SK-N-SH (cell line): ENCODE data around the gene TXNRD1. TPM values are rescaled to one million over a fixed set of nuclear protein-coding genes. Genes with fewer than 3 reads are reported as not detected.

Source experiments
- CTCF ChIA-PET: fragments of 300-600, 350-600 bp; formaldehyde crosslinking; extraction: SDS; loops from one replicate; lab custom pipeline; 2021; lab: Yijun Ruan, JAX
- POLR2A ChIA-PET: fragments of 350-600 bp; sonication (Branson Sonifier 250); formaldehyde crosslinking; extraction: SDS; loops from one replicate; lab custom pipeline; 2020; ENCODE audit warnings: antibody characterized with exemption, inconsistent platforms; lab: Yijun Ruan, JAX
- DNase-seq: peaks from one replicate; pipeline ENCODE4 v3.0.0; 2012
- H2AFZ ChIP-seq: fragments of 200-600 bp; sonication (generic); 2 replicates; pipeline ENCODE4 v1.8.1; 2016; ENCODE audit warnings: antibody characterized with exemption, mild to moderate bottlenecking, low read depth
- H3F3A ChIP-seq: fragments of 200-600 bp; sonication (generic); replicated peaks from 2 replicates; pipeline ENCODE3; 2016; ENCODE audit warnings: antibody characterized with exemption, mild to moderate bottlenecking; ENCODE audit not compliant: insufficient read depth
- H3K27ac ChIP-seq, 2 experiments: fragments of 200-500 bp in 1 of 2; fragments of 200-600 bp in 1 of 2; sonication (Bioruptor generic) in 1 of 2; sonication (generic), shearing (Covaris generic) in 1 of 2; 2 replicates each; pipeline versions ENCODE4 v1.5.1 to v1.6.1; 2014 to 2016; ENCODE audit warnings: low read depth in 2 of 2, inconsistent platforms in 1 of 2, low read length in 1 of 2, mild to moderate bottlenecking in 1 of 2, mixed read lengths in 1 of 2
- H3K27me3 ChIP-seq: fragments of 200-600 bp; sonication (generic), shearing (Covaris generic); 2 replicates; pipeline ENCODE4 v1.6.1; 2016; ENCODE audit warnings: mixed run types; ENCODE audit not compliant: insufficient read depth
- H3K36me3 ChIP-seq, 2 experiments: fragments of 200-500 bp in 1 of 2; fragments of 200-600 bp in 1 of 2; sonication (Bioruptor generic) in 1 of 2; sonication (generic) in 1 of 2; replicated peaks in 1 of 2; 2 replicates each; pipeline versions ENCODE3 to v1.5.1; 2014 to 2016; ENCODE audit warnings: low read length in 1 of 2, mild to moderate bottlenecking in 1 of 2; ENCODE audit not compliant: insufficient read depth in 2 of 2, control insufficient read depth in 1 of 2
- H3K4me1 ChIP-seq, 2 experiments: fragments of 200-500 bp in 1 of 2; fragments of 200-600 bp in 1 of 2; sonication (Bioruptor generic) in 1 of 2; sonication (generic), shearing (Covaris generic) in 1 of 2; 2 replicates each; pipeline versions ENCODE4 v1.5.1 to v1.6.1; 2014 to 2016; ENCODE audit warnings: low read depth in 1 of 2, low read length in 1 of 2, mixed run types in 1 of 2; ENCODE audit not compliant: insufficient read depth in 2 of 2, control insufficient read depth in 1 of 2
- H3K4me2 ChIP-seq: fragments of 200-600 bp; sonication (generic), shearing (Covaris generic); 2 replicates; pipeline ENCODE4 v1.6.1; 2017; ENCODE audit warnings: mixed run types
- H3K4me3 ChIP-seq, 2 experiments: fragments of 200-500 bp in 1 of 2; fragments of 200-600 bp in 1 of 2; sonication (Bioruptor generic) in 1 of 2; sonication (generic), shearing (Covaris generic) in 1 of 2; 2 replicates each; pipeline versions ENCODE4 v1.5.1 to v1.8.1; 2014 to 2016; ENCODE audit warnings: low read depth in 2 of 2, inconsistent platforms in 1 of 2, low read length in 1 of 2, mild to moderate bottlenecking in 1 of 2, mixed read lengths in 1 of 2, moderate library complexity in 1 of 2
- H3K79me2 ChIP-seq: fragments of 200-600 bp; sonication (generic); 2 replicates; pipeline ENCODE4 v1.8.1; 2017; ENCODE audit warnings: mild to moderate bottlenecking; ENCODE audit not compliant: insufficient read depth
- H3K9ac ChIP-seq: fragments of 200-600 bp; sonication (generic); 2 replicates; pipeline ENCODE4 v1.6.1; 2017; ENCODE audit warnings: mixed run types
- H3K9me2 ChIP-seq: fragments of 200-600 bp; sonication (generic); 2 replicates; pipeline ENCODE4 v1.6.1; 2017; ENCODE audit warnings: mixed run types
- H3K9me3 ChIP-seq: fragments of 200-600 bp; sonication (generic); 2 replicates; pipeline ENCODE4 v1.6.1; 2017; ENCODE audit warnings: mixed run types, mild to moderate bottlenecking, moderate library complexity
- H4K20me1 ChIP-seq: fragments of 200-600 bp; sonication (generic); 2 replicates; pipeline ENCODE4 v1.6.1; 2017; ENCODE audit warnings: mild to moderate bottlenecking, mixed run types; ENCODE audit not compliant: insufficient read depth
- EP300 ChIP-seq, 2 experiments: IDR thresholded peaks; 2 replicates each; pipeline versions ENCODE4 v1.4.0 to v1.6.1; 2012; ENCODE audit warnings: borderline replicate concordance in 1 of 2, low read depth in 1 of 2, low read length in 1 of 2
- FOXJ3 ChIP-seq: sonication (generic); formaldehyde crosslinking; IDR thresholded peaks from 2 replicates; pipeline ENCODE4 v1.5.1; 2020; ENCODE audit warnings: mild to moderate bottlenecking, missing genetic modification reagents
- GABPA ChIP-seq: IDR thresholded peaks from 2 replicates; pipeline ENCODE4 v1.4.0; 2012; ENCODE audit warnings: low read depth, mild to moderate bottlenecking
- TAF1 ChIP-seq: IDR thresholded peaks from 2 replicates; pipeline ENCODE4 v1.6.1; 2012; ENCODE audit warnings: low read depth, mild to moderate bottlenecking, low read length, moderate library complexity, borderline replicate concordance
- TCF12 ChIP-seq: IDR thresholded peaks from 2 replicates; pipeline ENCODE4 v1.4.0; 2012
- TEAD4 ChIP-seq: IDR thresholded peaks from 2 replicates; pipeline ENCODE4 v1.4.0; 2012; ENCODE audit warnings: mild to moderate bottlenecking, borderline replicate concordance; ENCODE audit not compliant: insufficient read depth
- YY1 ChIP-seq: IDR thresholded peaks from 2 replicates; pipeline ENCODE4 v1.4.0; 2012; ENCODE audit warnings: low read depth, mild to moderate bottlenecking
- WGBS: methylation state at CpG from one replicate; pipeline ENCODE4 v1.1.6; 2017; ENCODE audit warnings: low lambda C conversion rate; 5-methylcytosine and 5-hydroxymethylcytosine counted together
- polyA plus RNA-seq, 3 experiments: library from polyadenylated mRNA; depleted of rRNA; stranded (reverse); fragments of >200 nt; gene quantifications; 2 replicates each; pipeline ENCODE4 v1.2.3, GENCODE V29; 2012
- TF ChIP-seq, protein P1 (sequence below): fragments of 150-350 bp; IDR thresholded peaks from 2 replicates; pipeline ENCODE4 v1.6.1; 2017; ENCODE audit warnings: antibody characterized with exemption, low read length, low read depth, borderline replicate concordance
- TF ChIP-seq, protein P2 (sequence below): fragments of 150-350 bp; IDR thresholded peaks from 2 replicates; pipeline ENCODE4 v1.6.1; 2016; ENCODE audit warnings: mild to moderate bottlenecking, low read depth, low read length

The TXNRD1 gene
- polyA plus RNA-seq, 1 of the 3 experiments (the other 2 are of a cell fraction), result 143 TPM

- H3K27ac ChIP-seq, result no peak overlapping the region
- no peaks in the 10 kb centered on the region for H3K9me2 ChIP-seq
- ChIA-PET CTCF (interaction anchor here (0.5 to 1.4 kb wide), 3 partner anchors 12 to 399 kb away, joined by 3 read pairs; no protein-coding TSS in a partner anchor), POLR2A (no interaction called here)
- H3K36me3 ChIP-seq, result peaks cover 73 to 75% of the 10 kb centered on the region in 2 experiments
- no peaks in the 10 kb centered on the region for H3K9me3 ChIP-seq
- H3K9ac ChIP-seq, result no peak overlapping the region
- H3K4me2 ChIP-seq, result no peak overlapping the region
- TF ChIP-seq TEAD4, result no peak
- no peak for TF ChIP-seq TAF1
- TF ChIP-seq TCF12, result no peak
- H3K79me2 ChIP-seq, result peaks cover 58% of the 10 kb centered on the region
- no peak overlapping the region for H2AFZ ChIP-seq
- H3K4me1 ChIP-seq, result no peaks in the 10 kb centered on the region
- no peaks in the 10 kb centered on the region for H3K27me3 ChIP-seq
- 100% methylated on average over 1 of the region's 1 CpG for WGBS
- no peak overlapping the region for H3K4me3 ChIP-seq
- no peaks in the 10 kb centered on the region; the same call in 1 of the 2 replicates for H4K20me1 ChIP-seq
- peaks cover 27% of the 10 kb centered on the region for H3F3A ChIP-seq
- no peak for DNase-seq
These were observed 103.4 kb downstream of the TXNRD1 start for GRCh38 chr12:104319028-104319427.

DNA sequence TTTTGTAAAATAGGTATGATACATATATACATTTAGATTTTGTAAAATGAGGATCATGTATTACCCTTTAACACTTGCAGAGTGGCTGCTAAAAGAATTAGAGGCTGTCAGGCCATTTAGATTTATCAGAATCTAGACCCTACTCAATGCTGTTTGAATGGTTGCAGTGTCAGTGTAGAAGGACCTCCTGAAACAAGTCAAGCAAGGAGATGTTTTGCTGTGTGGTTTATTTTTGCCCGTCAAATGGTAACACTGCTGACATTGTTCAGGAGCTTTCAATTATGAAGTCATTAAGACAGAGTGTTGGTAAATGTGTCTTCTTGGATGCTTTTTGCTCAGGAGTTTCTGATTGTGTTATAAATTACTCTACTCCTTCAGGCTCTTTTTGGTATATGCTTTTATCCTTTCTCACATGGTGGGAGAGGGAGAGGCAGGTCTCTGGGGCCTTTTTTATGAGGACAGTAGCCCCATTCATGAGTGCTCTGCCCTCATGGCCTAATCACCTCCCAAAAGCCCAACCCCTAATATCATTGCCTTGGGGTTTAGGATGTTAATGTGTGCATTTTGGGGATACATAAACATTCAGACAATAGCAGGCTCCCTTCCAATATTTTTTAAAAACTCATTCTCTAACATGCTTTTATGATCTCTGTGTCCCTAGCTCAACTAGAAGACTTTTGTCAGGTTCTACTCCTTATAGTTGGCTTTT lies 104.5 kb downstream of the TXNRD1 start:
- Histone ChIP-seq H3K9me3 (no peaks in the 10 kb centered on the region), H3F3A (peaks cover 32% of the 10 kb centered on the region), H3K4me3 (no peak overlapping the region), H3K79me2 (peaks cover 52% of the 10 kb centered on the region), H3K4me1 (no peaks in the 10 kb centered on the region), H3K9ac (no peak overlapping the region), H3K27me3 (no peaks in the 10 kb centered on the region), H3K4me2 (no peak overlapping the region), H3K27ac (no peak overlapping the region; a peak in 1 of 4 replicates), H2AFZ (no peak overlapping the region), H3K9me2 (no peaks in the 10 kb centered on the region), H4K20me1 (no peaks in the 10 kb centered on the region; the same call in 1 of the 2 replicates), H3K36me3 (peaks cover 72 to 78% of the 10 kb centered on the region in 2 experiments)
- 94% methylated on average over 1 of the region's 1 CpG for WGBS
- CTCF ChIA-PET, result no interaction called here
- DNase-seq, result no peak
- TF ChIP-seq YY1 (no peak), GABPA (no peak), TCF12 (no peak), EP300 (IDR thresholded peaks at IDR 0.05; ENCODE audit: borderline replicate concordance in 1 of 2, low read depth in 1 of 2, low read length in 1 of 2) (no peak), FOXJ3 (CRISPR knock-in tag) (no peak)
- TF ChIP-seq, protein P1, sequence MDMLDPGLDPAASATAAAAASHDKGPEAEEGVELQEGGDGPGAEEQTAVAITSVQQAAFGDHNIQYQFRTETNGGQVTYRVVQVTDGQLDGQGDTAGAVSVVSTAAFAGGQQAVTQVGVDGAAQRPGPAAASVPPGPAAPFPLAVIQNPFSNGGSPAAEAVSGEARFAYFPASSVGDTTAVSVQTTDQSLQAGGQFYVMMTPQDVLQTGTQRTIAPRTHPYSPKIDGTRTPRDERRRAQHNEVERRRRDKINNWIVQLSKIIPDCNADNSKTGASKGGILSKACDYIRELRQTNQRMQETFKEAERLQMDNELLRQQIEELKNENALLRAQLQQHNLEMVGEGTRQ, result no peak
- TF ChIP-seq, protein P2, sequence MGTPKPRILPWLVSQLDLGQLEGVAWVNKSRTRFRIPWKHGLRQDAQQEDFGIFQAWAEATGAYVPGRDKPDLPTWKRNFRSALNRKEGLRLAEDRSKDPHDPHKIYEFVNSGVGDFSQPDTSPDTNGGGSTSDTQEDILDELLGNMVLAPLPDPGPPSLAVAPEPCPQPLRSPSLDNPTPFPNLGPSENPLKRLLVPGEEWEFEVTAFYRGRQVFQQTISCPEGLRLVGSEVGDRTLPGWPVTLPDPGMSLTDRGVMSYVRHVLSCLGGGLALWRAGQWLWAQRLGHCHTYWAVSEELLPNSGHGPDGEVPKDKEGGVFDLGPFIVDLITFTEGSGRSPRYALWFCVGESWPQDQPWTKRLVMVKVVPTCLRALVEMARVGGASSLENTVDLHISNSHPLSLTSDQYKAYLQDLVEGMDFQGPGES, result no peak
- POLR2A ChIA-PET, result interaction anchor here (0.6 kb wide), 1 partner anchor 354 kb away, joined by 3 read pairs; the partner anchor contains the start of gene TDG
